ENCODE results near the gene DCC.
A peak's percentile ranks its signal among the peaks of the same experiment; 100 is the strongest.

The DCC gene, protein sequence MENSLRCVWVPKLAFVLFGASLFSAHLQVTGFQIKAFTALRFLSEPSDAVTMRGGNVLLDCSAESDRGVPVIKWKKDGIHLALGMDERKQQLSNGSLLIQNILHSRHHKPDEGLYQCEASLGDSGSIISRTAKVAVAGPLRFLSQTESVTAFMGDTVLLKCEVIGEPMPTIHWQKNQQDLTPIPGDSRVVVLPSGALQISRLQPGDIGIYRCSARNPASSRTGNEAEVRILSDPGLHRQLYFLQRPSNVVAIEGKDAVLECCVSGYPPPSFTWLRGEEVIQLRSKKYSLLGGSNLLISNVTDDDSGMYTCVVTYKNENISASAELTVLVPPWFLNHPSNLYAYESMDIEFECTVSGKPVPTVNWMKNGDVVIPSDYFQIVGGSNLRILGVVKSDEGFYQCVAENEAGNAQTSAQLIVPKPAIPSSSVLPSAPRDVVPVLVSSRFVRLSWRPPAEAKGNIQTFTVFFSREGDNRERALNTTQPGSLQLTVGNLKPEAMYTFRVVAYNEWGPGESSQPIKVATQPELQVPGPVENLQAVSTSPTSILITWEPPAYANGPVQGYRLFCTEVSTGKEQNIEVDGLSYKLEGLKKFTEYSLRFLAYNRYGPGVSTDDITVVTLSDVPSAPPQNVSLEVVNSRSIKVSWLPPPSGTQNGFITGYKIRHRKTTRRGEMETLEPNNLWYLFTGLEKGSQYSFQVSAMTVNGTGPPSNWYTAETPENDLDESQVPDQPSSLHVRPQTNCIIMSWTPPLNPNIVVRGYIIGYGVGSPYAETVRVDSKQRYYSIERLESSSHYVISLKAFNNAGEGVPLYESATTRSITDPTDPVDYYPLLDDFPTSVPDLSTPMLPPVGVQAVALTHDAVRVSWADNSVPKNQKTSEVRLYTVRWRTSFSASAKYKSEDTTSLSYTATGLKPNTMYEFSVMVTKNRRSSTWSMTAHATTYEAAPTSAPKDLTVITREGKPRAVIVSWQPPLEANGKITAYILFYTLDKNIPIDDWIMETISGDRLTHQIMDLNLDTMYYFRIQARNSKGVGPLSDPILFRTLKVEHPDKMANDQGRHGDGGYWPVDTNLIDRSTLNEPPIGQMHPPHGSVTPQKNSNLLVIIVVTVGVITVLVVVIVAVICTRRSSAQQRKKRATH (N-terminal part only)

DNA sequence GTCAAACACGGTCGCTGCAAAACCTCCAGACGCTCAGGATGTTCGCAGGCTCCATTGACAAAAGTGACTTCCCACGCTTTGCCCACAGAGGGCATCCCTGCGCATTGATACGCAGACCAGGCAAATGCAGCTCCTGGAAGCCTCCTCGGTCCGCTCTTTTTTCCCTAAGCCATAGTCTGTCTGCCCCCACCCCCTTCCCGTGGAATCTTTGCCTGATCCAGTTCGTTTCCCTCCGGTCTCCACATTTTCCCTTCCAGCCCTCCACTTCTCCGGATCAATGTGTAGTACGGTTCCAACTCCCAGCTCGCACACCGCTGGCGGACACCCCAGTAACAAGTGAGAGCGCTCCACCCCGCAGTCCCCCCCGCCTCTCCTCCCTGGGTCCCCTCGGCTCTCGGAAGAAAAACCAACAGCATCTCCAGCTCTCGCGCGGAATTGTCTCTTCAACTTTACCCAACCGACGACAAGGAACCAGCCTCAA is at the start of gene DCC:
Gene DCC (plus strand): TSS at position 307 of the 481 bp plus-strand sequence. CDS start 591 bp downstream, outside the sequence.
- no peak within 1 kb of the TSS for H3K27ac ChIP-seq
- TF ChIP-seq, protein P1, sequence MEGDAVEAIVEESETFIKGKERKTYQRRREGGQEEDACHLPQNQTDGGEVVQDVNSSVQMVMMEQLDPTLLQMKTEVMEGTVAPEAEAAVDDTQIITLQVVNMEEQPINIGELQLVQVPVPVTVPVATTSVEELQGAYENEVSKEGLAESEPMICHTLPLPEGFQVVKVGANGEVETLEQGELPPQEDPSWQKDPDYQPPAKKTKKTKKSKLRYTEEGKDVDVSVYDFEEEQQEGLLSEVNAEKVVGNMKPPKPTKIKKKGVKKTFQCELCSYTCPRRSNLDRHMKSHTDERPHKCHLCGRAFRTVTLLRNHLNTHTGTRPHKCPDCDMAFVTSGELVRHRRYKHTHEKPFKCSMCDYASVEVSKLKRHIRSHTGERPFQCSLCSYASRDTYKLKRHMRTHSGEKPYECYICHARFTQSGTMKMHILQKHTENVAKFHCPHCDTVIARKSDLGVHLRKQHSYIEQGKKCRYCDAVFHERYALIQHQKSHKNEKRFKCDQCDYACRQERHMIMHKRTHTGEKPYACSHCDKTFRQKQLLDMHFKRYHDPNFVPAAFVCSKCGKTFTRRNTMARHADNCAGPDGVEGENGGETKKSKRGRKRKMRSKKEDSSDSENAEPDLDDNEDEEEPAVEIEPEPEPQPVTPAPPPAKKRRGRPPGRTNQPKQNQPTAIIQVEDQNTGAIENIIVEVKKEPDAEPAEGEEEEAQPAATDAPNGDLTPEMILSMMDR (conservative IDR thresholded peaks at IDR 0.05), result peak; percentile 54

DNA sequence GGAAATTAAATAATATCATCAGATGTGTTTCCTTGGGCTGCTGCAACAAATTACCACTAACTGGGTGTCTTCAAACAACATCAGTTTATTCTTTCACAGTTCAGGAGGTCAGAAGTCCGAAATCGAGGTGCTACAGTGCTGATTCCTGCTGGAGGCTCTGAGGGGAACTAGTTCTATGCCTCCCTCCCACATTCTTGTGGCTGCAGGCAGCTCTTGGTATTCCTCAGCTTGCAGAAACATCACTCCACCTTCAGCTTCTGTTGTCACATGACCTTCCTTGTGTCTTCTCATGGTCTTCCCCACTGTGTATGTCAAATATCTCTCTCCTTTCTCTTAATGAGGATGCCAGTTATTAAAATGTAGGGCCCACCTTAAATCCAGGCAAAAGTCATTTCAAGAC is 29.3 kb upstream of the DCC start:
- H3K27ac ChIP-seq, result no peak overlapping the region
- TF ChIP-seq, protein P1 (conservative IDR thresholded peaks at IDR 0.05), result no peak

- no peak overlapping the region for H3K27ac ChIP-seq
- TF ChIP-seq, protein P1 (conservative IDR thresholded peaks at IDR 0.05), result no peak
Observed at GRCh38 chr18:52311331-52311730, 28.7 kb upstream of the DCC start.

DNA sequence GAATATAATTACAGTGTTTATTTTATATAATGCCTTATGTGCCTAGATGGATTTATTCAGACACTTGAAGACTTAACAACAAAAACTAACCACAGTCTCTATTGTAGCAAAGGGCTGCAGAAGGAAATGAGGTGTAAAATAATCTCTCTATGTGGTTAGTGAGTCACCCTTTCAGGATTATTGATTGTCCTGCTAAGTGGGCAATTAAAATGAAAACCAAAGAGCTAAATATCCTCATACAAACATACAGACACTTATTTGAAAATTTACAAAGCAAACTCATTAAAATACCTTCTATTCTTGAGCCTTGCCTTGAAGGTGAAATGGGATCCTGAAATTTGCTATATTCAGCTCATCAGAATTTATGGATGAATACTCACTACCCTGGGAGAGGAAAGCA is 27.7 kb upstream of the DCC start:
- TF ChIP-seq, protein P1 (conservative IDR thresholded peaks at IDR 0.05), result no peak
- no peak overlapping the region for H3K27ac ChIP-seq

GRCh38 chr18:52313213-52313612 is 26.8 kb upstream of the DCC start:
- H3K27ac ChIP-seq, result no peak overlapping the region
- TF ChIP-seq, protein P1 (conservative IDR thresholded peaks at IDR 0.05), result no peak

DNA sequence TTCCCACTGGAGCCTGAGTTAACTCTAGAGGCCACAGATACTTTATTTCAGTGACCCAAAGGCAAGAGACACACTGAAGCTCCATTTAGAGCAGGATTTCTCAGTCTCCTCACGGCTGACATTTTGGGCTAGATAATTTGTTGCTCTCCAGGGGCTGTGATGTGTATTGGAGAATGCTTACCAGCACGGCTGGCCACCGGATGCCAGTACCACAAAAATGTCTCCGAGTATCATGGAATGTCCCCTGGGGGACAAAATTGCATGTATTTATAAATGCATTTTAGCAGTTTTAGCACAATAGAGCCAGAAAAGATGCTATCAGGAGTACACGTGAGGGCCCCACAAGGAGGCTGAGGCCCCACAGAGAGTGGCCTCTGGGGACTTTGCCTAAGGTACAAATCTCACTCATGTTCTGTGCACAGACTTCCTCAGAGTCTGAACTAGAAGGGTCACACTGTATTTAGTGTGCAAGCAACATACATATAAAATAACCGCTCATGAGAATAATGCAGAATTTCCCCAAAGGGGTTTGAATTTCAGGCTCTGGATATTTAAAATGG is 20.5 kb upstream of the DCC start:
- TF ChIP-seq, protein P1 (conservative IDR thresholded peaks at IDR 0.05), result no peak
- H3K27ac ChIP-seq, result no peak overlapping the region
